CMK (cell line): Measurements from ENCODE around the gene CD58.

Experiments
- DNase-seq: peaks from one replicate; pipeline ENCODE4 v3.0.0-alpha.2; 2010; ENCODE audit warnings: low read depth

Gene CD58

DNA sequence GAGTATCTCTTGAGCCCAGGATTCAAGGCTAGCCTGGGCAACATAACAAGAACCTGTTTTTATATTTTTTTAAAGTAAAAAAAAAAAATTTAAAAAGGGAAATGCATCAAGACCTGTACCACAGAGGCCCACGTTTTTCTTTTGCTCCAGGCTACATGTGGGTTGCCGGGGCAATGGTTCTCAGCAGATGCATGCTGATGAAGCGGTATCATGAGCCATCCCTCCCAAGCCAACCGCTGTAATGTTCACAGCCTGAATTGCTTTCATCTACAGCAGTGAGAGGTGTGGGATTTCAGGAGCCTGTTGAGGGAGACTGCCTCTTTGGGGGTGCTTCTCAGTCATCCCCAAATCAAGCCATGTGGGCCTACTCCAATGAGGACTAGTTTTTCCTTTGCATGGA lies 60.5 kb downstream of the CD58 start:
- no peak for DNase-seq

- DNase-seq = no peak
These were observed 61.5 kb downstream of the CD58 start for GRCh38 chr1:116508984-116509980.

GRCh38 chr1:116508085-116508983 lies 62.5 kb downstream of the CD58 start:
- no peak for DNase-seq

DNA sequence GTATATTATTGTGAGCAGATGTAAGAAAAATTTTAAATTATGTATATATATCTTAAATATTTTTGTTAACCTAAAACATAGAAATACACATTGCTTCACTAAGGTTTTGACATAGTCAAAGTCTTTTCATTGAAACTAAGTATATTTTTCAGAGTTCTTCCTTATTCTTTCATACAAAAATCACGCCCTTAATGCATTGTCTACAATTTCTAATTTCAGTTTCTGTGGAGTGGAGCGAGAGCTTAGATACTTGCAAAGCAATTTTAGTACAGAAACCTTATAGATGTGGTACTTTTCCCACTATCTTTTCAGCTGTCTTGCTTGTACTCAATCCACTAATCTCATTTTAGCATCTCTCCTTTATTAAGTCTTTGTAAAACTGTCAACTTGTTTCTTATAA lies 63.2 kb downstream of the CD58 start:
- DNase-seq = no peak

DNA sequence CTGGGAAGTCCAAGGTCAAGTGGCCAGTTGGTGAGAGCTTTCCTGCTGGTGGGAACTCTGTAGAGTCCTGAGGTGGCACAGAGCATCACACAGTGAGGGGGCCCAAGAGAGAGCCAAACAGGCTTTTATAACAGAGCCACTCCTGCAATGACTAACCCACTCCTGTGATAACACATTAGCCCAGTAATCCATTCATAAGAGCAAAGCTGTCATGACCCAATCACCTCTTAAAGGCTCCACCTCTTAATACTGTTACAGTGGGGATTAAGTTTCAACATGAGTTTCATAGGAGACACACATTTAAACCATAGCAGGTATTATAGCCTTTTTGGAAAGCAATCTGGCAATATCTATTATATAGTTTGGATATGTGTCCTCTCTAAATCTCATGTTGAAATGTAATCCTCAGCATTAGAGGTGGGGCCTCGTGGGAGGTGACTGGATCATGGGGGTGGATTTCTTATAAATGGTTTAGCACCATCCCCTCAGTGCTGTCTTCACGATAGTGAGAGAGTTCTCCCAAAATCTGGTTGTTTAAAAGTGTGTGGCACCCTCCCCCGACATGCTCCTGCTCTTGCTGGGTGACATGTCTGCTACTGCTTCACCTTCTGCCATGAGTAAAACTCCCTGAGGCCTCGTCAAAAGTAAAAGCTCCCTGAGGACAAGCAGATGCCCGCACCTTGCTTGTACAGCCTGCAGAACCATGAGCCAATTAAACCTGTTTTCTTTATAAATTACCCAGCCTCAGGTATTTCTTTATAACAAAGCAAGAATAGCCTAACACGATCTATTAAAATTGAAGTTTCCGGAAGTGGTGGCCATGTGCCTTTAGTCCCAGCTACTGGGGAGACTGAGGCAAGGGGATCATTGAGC lies 64.5 kb downstream of the CD58 start:
- no peak for DNase-seq

- peak; percentile 48 for DNase-seq
These were observed 66.3 kb downstream of the CD58 start for GRCh38 chr1:116504308-116505156.

GRCh38 chr1:116503546-116504307 lies 67.1 kb downstream of the CD58 start:
- DNase-seq = peak; percentile 51

DNA sequence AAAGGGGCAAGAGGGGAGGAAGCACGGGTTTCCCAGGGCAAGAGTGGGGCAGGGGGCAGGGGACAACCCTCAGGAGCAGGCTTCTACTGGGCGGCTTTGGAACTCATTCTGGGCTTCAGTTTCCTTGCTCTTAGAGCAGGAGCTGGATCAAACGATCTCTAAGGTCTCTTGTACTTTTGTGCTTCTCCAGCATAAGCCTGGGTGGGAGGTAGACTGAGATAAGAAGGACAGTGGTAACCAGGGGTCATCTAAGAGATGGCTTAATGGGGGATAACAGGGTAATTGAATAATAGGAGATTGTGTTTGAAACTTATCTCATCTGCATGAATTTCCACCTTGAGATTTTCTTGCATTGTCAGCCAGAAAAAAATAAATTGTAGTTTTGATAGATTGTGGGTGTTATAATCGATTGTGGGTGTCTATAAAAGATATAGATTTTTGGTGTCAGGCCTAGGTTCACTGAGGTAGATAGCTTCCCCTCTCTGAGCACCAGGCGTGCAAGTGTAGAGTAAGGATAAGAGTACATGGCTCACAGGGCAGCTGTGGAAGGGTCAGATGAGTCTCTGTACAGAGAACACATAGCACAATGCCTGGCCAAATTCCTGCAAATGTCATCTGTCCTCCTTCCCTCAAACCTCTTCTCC lies 68.0 kb downstream of the CD58 start:
- DNase-seq = no peak

DNA sequence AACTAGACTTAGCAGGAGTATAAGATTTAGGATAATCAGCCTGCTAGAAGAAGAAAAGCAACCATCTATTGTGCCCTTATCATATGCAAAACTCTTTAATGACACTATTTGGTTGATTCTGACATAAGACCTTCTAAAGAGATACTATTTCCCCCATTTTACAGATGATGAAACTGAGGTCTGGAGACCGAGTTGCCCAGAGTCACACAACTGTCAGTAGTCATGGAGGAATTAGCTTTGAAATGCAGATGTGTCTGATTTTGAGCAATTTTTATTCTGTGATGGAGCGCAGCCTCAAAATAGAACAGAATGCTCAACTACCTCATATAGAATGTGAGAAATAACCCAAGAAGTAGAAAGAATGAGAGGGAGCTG lies 69.0 kb downstream of the CD58 start:
- no peak for DNase-seq

DNA sequence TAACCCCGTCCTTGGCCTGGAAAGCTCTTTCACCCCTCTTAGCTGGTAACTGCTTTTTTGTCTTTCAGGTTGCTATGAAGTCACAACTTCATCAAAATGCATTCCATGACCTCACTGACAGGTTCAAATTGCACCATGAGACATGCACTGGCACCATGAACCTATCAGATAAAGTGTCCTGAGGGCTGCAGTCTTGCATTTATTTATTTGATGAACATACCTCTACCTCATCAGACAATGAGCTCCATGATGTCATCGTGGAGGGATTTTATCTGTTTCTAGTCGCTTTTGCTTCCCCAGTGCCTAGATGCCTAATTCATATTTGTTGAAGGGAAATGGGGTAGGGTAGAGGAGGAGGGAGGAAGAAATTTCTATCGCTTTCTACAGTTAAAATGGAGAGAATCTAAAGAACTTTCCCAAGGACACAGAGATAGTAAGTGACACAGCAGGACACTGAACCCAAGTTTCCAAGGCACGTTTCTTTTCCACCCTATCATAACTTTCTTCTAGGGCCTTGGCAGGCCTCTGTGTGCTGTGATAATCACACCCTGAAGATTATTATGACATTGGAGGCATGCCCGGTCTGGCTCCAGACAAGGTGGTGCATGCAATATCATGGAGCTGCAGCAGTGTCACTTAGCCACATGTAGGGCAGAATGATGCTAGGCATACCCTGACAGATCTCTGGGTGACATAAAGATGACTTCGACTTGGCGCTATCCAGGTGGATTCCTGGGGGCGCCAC lies 69.5 kb downstream of the CD58 start:
- no peak for DNase-seq

DNA sequence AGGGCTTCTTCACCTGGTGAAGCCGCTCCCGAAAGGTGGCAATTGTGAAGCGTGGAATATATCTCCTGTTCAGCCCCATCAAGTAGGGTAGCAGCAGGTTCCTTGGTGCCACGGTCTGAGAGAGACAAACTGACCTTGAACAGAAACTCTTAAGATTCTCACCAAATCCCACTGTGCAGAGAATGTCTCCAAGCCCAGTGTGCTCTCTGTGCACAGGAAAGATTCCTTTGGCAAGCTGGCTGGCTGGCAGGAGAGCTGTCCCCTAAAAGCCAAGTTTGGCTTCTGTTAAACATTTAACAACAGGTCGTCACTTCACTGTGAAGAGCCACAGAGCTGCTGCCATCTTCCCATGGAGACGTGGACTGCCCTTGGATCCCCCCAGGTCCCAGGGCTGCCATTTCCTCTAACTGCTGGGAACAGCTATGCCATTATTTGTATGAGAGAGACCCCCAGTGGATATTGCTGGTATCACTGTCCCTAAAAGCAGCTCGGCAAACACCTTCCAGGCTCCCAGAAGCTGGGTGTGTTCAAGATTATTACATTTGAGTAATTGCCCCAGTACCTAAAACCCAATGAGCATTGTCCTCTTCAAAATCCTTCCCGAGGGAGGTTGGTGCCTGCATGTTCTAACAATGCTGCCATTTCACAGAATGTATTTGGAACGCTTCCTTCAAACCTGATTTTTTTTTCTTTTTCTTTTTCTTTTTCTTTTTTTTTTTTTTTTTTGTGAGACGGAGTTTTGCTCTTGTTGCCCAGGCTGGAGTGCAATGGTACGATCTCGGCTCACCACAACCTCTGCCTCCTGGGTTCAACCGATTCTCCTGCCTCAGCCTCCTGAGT lies 71.8 kb downstream of the CD58 start:
- DNase-seq = peak; percentile 21

DNA sequence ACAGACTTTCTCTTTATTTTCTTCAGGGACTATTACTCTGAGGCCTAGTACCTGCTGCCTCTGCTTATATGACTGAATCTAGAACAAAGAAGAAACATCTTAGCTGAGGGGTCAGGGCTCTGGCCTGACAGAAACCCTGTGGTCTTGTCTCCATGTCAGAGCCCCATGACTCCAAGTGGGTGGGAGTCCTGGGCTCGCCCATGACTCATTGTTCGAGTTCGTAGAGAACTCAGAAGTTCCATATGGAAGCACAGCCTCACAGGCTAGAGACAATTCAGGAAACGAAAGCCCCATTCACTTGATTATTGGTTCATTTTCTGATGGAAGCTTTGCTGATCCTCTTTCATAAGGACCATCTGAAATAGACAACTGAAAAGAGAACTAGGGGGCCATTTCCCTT lies 73.2 kb downstream of the CD58 start:
- DNase-seq = no peak

DNA sequence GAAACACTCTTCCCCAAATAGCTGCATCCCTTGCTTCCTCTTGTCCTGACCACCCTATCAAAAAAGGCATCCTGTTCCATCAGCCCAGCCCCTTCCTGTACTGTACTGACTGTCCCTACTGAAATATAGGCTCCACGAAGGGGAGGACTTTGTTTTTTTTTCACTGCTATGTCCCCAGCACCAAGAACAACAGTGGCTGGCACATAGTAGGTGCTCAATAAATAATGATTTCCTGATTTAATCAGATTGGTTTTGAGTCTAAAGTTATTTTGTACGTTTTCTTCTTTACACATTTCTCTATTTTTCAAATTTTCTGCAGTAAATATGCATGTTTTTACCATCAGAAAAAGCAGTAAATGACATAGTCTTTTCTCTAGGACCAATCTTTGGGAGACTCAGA lies 73.9 kb downstream of the CD58 start:
- DNase-seq = peak; percentile 37

DNA sequence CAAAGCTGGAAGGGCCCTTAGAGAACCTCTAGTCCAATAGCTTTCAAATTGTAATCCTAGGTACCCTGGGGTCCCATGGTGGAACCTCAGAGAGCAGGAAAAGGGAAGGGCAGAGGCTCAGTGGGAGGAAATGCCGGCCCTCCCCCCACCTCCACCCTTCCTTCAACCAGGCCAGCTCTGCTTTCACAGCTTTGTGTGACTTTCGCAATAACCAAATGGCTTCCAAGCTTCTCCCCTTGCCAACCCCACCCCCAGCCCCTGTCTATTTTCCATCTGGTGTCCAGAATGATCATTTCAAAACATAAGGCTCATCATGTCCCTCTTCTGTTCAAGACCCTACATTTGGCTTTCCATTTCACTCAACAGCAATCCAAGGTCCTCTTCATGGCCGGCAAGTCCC lies 74.4 kb downstream of the CD58 start:
- DNase-seq = no peak

- no peak for DNase-seq
These were observed 75.3 kb downstream of the CD58 start for GRCh38 chr1:116495535-116495934.

DNA sequence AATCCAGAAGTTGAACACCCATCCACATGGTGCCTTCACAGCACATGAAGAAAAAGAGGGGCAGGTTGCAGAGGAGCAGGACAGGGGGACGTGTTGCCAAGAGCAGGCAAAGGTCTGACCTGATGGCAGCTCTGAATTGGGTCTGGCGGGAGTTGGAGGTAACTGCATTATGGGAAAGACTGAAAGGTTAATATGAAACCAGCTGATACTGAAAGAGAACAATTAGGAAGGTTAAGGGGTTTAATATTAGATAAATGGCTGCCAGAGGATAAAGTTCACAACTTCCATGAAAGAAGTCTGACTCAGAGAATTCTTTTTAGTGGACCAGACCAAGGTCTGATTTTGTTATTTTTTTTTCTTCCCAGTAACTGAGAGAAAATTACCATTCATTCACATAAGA lies 76.1 kb downstream of the CD58 start:
- DNase-seq = no peak

- DNase-seq = no peak
These were observed 76.5 kb downstream of the CD58 start for GRCh38 chr1:116494353-116494692.
